Calu3 (cell line): ENCODE measurements around the gene RAB11FIP2. TPM values are rescaled to one million over a fixed set of nuclear protein-coding genes. Genes with fewer than 3 reads are reported as not detected.

Experiments
- BruUV-seq: library from RNA; stranded (reverse); fragments of 400-500 nt; replicated peaks from 2 replicates; lab custom pipeline; 2021; lab: Mats Ljungman, UMichigan
- CTCF ChIA-PET: fragments of 300-600 bp; sonication (Branson Sonifier 250); formaldehyde crosslinking; loops from one replicate; lab custom pipeline; 2022; ENCODE audit warnings: antibody characterized with exemption; lab: Charles Lee
- DNase-seq: peaks from one replicate; pipeline ENCODE4 v3.0.0; 2022
- H3K27ac Mint-ChIP-seq: one replicate; pipeline ENCODE4 v1.8.0; 2022; ENCODE audit warnings: mixed read lengths; ENCODE audit not compliant: unreplicated experiment
- H3K27me3 Mint-ChIP-seq: one replicate; pipeline ENCODE4 v1.8.0; 2022; ENCODE audit warnings: mixed read lengths; ENCODE audit not compliant: unreplicated experiment
- H3K36me3 Mint-ChIP-seq: one replicate; pipeline ENCODE4 v1.8.0; 2022; ENCODE audit warnings: mild to moderate bottlenecking, moderate library complexity, mixed read lengths; ENCODE audit not compliant: insufficient read depth, unreplicated experiment
- H3K4me1 Mint-ChIP-seq: one replicate; pipeline ENCODE4 v1.8.0; 2022; ENCODE audit warnings: mild to moderate bottlenecking, low read depth, mixed read lengths; ENCODE audit not compliant: unreplicated experiment
- H3K4me3 Mint-ChIP-seq: one replicate; pipeline ENCODE4 v1.8.0; 2022; ENCODE audit warnings: mild to moderate bottlenecking, low read depth, moderate library complexity, mixed read lengths; ENCODE audit not compliant: unreplicated experiment
- H3K9me3 Mint-ChIP-seq: one replicate; pipeline ENCODE4 v1.8.0; 2022; ENCODE audit warnings: low read depth, mixed read lengths; ENCODE audit not compliant: unreplicated experiment
- intact Hi-C: fragments of 100-400 bp; cut with micrococcal nuclease; formaldehyde crosslinking; loops from one replicate; pipeline ENCODE4 v1.10.0; 2022; ENCODE audit not compliant: unreplicated experiment
- total RNA-seq: library from RNA; stranded (reverse); gene quantifications from 2 replicates; pipeline ENCODE4 v1.2.3, GENCODE V29; 2022
- TF ChIP-seq, protein P1 (sequence below): fragments of 200-600 bp; IDR thresholded peaks from one replicate; pipeline ENCODE4 v1.8.0; 2022; ENCODE audit warnings: antibody characterized with exemption; ENCODE audit not compliant: unreplicated experiment

RAB11FIP2 gene
- total RNA-seq, 1 experiment from 2014 or later, result 11.0 TPM

DNA sequence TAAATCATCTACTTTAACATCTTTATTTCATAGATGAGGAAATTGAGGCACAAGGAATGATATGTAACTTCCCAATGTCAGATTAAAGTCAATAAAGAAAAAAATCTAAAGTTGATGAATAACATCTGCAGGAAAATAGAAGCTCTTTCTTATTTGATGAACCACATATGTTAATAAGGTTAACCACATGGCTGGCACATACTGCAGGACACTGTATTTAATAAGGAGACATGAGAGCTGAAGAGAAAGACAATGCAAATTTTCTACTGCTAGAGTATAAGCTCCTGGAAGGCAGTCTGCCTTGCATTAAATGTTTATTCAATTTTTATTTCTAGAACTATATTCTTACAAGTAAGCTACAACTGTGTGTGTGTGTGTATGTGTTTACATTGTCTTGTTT lies 4.4 kb downstream of the RAB11FIP2 start:
- TF ChIP-seq, protein P1, sequence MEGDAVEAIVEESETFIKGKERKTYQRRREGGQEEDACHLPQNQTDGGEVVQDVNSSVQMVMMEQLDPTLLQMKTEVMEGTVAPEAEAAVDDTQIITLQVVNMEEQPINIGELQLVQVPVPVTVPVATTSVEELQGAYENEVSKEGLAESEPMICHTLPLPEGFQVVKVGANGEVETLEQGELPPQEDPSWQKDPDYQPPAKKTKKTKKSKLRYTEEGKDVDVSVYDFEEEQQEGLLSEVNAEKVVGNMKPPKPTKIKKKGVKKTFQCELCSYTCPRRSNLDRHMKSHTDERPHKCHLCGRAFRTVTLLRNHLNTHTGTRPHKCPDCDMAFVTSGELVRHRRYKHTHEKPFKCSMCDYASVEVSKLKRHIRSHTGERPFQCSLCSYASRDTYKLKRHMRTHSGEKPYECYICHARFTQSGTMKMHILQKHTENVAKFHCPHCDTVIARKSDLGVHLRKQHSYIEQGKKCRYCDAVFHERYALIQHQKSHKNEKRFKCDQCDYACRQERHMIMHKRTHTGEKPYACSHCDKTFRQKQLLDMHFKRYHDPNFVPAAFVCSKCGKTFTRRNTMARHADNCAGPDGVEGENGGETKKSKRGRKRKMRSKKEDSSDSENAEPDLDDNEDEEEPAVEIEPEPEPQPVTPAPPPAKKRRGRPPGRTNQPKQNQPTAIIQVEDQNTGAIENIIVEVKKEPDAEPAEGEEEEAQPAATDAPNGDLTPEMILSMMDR, result no peak
- Mint-ChIP-seq H3K4me3 (no peak overlapping the region), H3K4me1 (peaks cover 8% of the 10 kb centered on the region), H3K9me3 (no peaks in the 10 kb centered on the region), H3K36me3 (peaks cover 20% of the 10 kb centered on the region), H3K27me3 (no peaks in the 10 kb centered on the region), H3K27ac (no peak overlapping the region)
- no TSS peak for BruUV-seq
- no peak for DNase-seq
- intact Hi-C loops, result no loop called here
- CTCF ChIA-PET, result no interaction called here

DNA sequence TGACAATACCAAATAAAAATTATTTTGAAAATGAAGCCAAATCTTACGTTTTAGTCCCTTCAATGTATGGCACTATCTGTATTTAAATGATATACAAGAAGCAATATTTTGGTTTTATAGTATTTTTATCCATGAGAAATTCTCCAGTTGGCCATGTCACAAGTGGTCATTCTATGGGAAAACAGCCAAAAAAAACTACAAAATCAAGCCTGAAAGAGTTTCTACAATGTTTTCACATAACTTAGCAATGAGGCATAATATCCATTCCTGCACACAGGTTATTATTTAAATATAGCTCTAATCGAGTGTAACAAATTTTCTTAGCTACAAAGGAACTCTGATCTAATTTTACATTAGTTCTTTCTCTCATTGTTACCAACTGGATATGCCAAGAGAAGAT lies 5.4 kb downstream of the RAB11FIP2 start:
- H3K4me3 Mint-ChIP-seq, result no peak overlapping the region
- intact Hi-C loops, result no loop called here
- DNase-seq, result no peak
- BruUV-seq, result no TSS peak
- peaks cover 9% of the 10 kb centered on the region for H3K36me3 Mint-ChIP-seq
- CTCF ChIA-PET, result no interaction called here
- TF ChIP-seq, protein P1, result no peak
- H3K4me1 Mint-ChIP-seq, result peaks cover 8% of the 10 kb centered on the region
- H3K27ac Mint-ChIP-seq, result no peak overlapping the region
- H3K9me3 Mint-ChIP-seq, result no peaks in the 10 kb centered on the region
- H3K27me3 Mint-ChIP-seq, result no peaks in the 10 kb centered on the region

DNA sequence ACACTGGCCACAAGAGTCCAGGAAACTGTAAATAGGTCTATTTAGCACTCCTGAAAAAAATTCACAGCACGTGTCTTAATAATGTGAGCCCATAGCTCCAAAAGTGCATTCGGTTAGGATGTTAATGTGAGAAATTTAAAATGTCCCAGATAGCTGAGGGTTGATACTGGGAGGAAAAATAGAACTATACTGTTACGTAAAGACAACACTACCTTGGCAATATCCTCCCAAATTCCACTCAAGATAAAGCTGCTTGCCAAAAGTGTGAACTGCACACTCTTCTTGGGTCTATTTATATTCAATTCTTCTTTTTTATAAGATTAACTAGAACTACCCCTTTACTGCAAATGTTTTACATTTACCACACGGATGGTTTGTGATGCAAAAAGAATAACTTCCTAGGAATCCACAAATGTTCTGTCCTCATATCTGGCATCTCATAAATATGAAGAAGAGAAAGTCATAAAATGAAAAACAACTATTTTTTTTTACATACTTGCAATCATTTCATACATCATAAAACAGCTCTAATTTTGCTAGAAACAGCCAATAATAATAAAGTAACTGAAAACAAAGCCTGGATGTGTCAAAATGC lies 10.4 kb downstream of the RAB11FIP2 start:
- no peak for DNase-seq
- TF ChIP-seq, protein P1, result no peak
- no TSS peak for BruUV-seq
- H3K27me3 Mint-ChIP-seq, result no peaks in the 10 kb centered on the region
- CTCF ChIA-PET, result no interaction called here
- H3K4me1 Mint-ChIP-seq, result no peaks in the 10 kb centered on the region
- no peaks in the 10 kb centered on the region for H3K9me3 Mint-ChIP-seq
- no peaks in the 10 kb centered on the region for H3K36me3 Mint-ChIP-seq
- H3K27ac Mint-ChIP-seq, result no peak overlapping the region
- intact Hi-C loops, result no loop called here
- no peak overlapping the region for H3K4me3 Mint-ChIP-seq

DNA sequence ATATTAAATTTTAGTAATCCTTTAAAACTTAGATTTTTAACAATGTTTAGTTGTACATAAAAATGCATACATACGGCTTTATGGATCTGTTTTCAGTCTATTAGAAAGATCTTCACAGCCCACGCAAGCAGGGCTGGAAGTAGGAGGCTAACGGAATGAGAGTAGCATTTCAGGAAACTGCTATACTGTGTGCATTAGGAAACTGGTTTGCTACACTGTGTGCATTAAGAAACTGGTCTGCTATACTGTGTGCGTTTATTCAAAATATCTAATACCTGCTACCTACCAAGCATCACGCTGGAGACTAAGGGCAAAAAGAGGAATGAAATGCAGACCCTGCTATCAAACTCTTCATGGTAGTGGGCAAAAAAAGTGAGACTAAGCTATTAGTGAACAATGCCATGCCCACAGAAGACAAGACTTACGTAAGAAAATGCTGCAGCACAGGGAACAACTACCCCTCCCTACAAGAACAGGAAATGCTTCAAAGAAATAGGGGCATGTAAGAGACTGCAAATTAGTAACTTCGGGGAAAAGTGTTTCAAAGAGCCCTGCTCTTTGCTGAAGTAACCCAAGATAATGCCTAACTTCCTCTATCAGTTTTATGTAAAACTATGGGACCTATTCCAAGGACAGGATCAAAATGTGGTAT lies 11.3 kb downstream of the RAB11FIP2 start:
- no peaks in the 10 kb centered on the region for H3K4me1 Mint-ChIP-seq
- H3K36me3 Mint-ChIP-seq, result no peaks in the 10 kb centered on the region
- no peak for DNase-seq
- no peaks in the 10 kb centered on the region for H3K9me3 Mint-ChIP-seq
- CTCF ChIA-PET, result interaction anchor here (0.6 kb wide), 1 partner anchor 120 kb away, joined by 7 read pairs; no protein-coding TSS in a partner anchor
- H3K27me3 Mint-ChIP-seq, result no peaks in the 10 kb centered on the region
- BruUV-seq, result no TSS peak
- H3K27ac Mint-ChIP-seq, result no peak overlapping the region
- TF ChIP-seq, protein P1, result no peak
- intact Hi-C loops, result no loop called here
- H3K4me3 Mint-ChIP-seq, result no peak overlapping the region
